HepG2 (cell line): ENCODE results near the gene TTLL11. TPM values are rescaled to one million over a fixed set of nuclear protein-coding genes. Genes with fewer than 3 reads are reported as not detected.

Experiments used
- ATAC-seq: fragments of 200-7000 bp; cut with Tn5 transposase; 3 replicates; pipeline ENCODE4 v1.9.1; 2020; ENCODE audit warnings: mild to moderate bottlenecking, moderate library complexity
- BruUV-seq: library from RNA; stranded (reverse); fragments of 400-500 nt; replicated peaks from 2 replicates; lab custom pipeline; 2021; lab: Mats Ljungman, UMichigan
- CTCF ChIA-PET: fragments of 300-600 bp; formaldehyde crosslinking; extraction: SDS; loops from one replicate; lab custom pipeline; 2021; ENCODE audit warnings: low total read pairs, inconsistent platforms, low intra/inter-chr PET ratio; lab: Yijun Ruan, JAX
- POLR2A ChIA-PET: fragments of 350-600 bp; sonication (Branson Sonifier 250); formaldehyde crosslinking; loops from one replicate; lab custom pipeline; 2020; ENCODE audit warnings: antibody characterized with exemption, inconsistent platforms; lab: Yijun Ruan, JAX
- DNase-seq: peaks from one replicate; pipeline ENCODE4 v3.0.0-alpha.2; 2015; ENCODE audit warnings: low spot score
- FAIRE-seq: peaks from 3 replicates; lab custom pipeline; 2011; peaks lifted over from hg19 to GRCh38; lab: Jason Lieb, UNC
- H2AFZ ChIP-seq: one replicate; pipeline ENCODE4 v1.6.1; 2011; ENCODE audit warnings: low read length, inconsistent platforms
- H3K27ac ChIP-seq: fragments of 300-600 bp; 3 replicates; pipeline ENCODE4 v1.8.0; 2011; ENCODE audit warnings: mixed run types, mild to moderate bottlenecking, mixed read lengths, low read length, inconsistent platforms; ENCODE audit not compliant: insufficient read depth; ENCODE audit errors: extremely low read length
- H3K27me3 ChIP-seq, 2 experiments: fragments of 200-600 bp in 1 of 2; 2 replicates in 1 of 2; 3 replicates in 1 of 2; pipeline versions ENCODE4 v1.6.0 to v1.8.0; 2011; ENCODE audit warnings: low read length in 2 of 2, mild to moderate bottlenecking in 2 of 2, moderate library complexity in 2 of 2, inconsistent platforms in 1 of 2; ENCODE audit not compliant: insufficient read depth in 2 of 2, control insufficient read depth in 1 of 2
- H3K36me3 ChIP-seq, 2 experiments: fragments of 200-600 bp in 1 of 2; replicated peaks in 1 of 2; 2 replicates in 1 of 2; 3 replicates in 1 of 2; pipeline versions ENCODE4 v1.5.1 to v1.8.0; 2011; ENCODE audit warnings: low read length in 2 of 2, inconsistent platforms in 1 of 2; ENCODE audit not compliant: insufficient read depth in 2 of 2, control insufficient read depth in 1 of 2
- H3K4me1 ChIP-seq: 2 replicates; pipeline ENCODE4 v1.5.1; 2012; ENCODE audit warnings: low read length, inconsistent platforms; ENCODE audit not compliant: insufficient read depth
- H3K4me2 ChIP-seq: 2 replicates; pipeline ENCODE4 v1.6.0; 2011; ENCODE audit warnings: low read depth, low read length, inconsistent platforms
- H3K4me3 ChIP-seq, 3 experiments: fragments of 200-600 bp in 1 of 3; sonication (generic), shearing (Covaris generic) in 1 of 3; replicated peaks in 1 of 3; 2 replicates each; pipeline ENCODE4 v1.5.1; 2011 to 2016; ENCODE audit warnings: low read length in 3 of 3, inconsistent platforms in 2 of 3, low read depth in 2 of 3, mild to moderate bottlenecking in 2 of 3, control low read depth in 1 of 3, mixed read lengths in 1 of 3; ENCODE audit not compliant: insufficient read depth in 1 of 3
- H3K79me2 ChIP-seq: one replicate; pipeline ENCODE4 v1.6.1; 2011; ENCODE audit warnings: low read length, inconsistent platforms; ENCODE audit not compliant: insufficient read depth
- H3K9ac ChIP-seq: 2 replicates; pipeline ENCODE4 v1.6.0; 2011; ENCODE audit warnings: mild to moderate bottlenecking, low read depth, low read length, inconsistent platforms; ENCODE audit not compliant: insufficient read depth
- H3K9me3 ChIP-seq: 2 replicates; pipeline ENCODE4 v1.5.1; 2012; ENCODE audit warnings: mild to moderate bottlenecking, low read length
- H4K20me1 ChIP-seq: 2 replicates; pipeline ENCODE4 v1.6.0; 2011; ENCODE audit warnings: inconsistent platforms, mild to moderate bottlenecking, low read length, moderate library complexity; ENCODE audit not compliant: insufficient read depth
- EZH2 ChIP-seq: conservative IDR thresholded peaks from 2 replicates; pipeline ENCODE4 v1.6.1; 2012; ENCODE audit warnings: mild to moderate bottlenecking, low read depth, low read length, moderate library complexity
- NFRKB ChIP-seq: fragments of 450-650 bp; IDR thresholded peaks from 2 replicates; pipeline ENCODE4 v1.6.1; 2017
- PAX8 ChIP-seq: sonication (generic); formaldehyde crosslinking; IDR thresholded peaks from 2 replicates; pipeline ENCODE4 v1.8.0; 2022; ENCODE audit warnings: mild to moderate bottlenecking, missing genetic modification reagents, borderline replicate concordance
- PHF21A ChIP-seq: sonication (generic); formaldehyde crosslinking; IDR thresholded peaks from 2 replicates; pipeline ENCODE4 v1.5.0; 2020; ENCODE audit warnings: mild to moderate bottlenecking, missing genetic modification reagents
- SAFB2 ChIP-seq: sonication (generic); formaldehyde crosslinking; IDR thresholded peaks from 2 replicates; pipeline ENCODE4 v1.5.1; 2020; ENCODE audit warnings: missing genetic modification reagents, low read depth, mild to moderate bottlenecking, borderline replicate concordance
- ZFP36 ChIP-seq: fragments of 150-350 bp; IDR thresholded peaks from 2 replicates; pipeline ENCODE4 v1.6.1; 2018; ENCODE audit warnings: borderline replicate concordance, low read length, low read depth; ENCODE audit not compliant: partially characterized antibody
- ZNF607 ChIP-seq: sonication (generic); formaldehyde crosslinking; IDR thresholded peaks from 2 replicates; pipeline ENCODE4 v1.5.1; 2020; ENCODE audit warnings: missing genetic modification reagents, mild to moderate bottlenecking, borderline replicate concordance
- ZNF629 ChIP-seq: sonication (generic); formaldehyde crosslinking; conservative IDR thresholded peaks from 2 replicates; pipeline ENCODE4 v1.5.0; 2020; ENCODE audit warnings: missing genetic modification reagents
- WGBS: methylation state at CpG from one replicate; pipeline ENCODE4 v1.1.6; 2017; ENCODE audit warnings: low lambda C conversion rate; 5-methylcytosine and 5-hydroxymethylcytosine counted together
- in situ Hi-C: cut with HindIII; loops from 2 replicates; pipeline ENCODE4 v1.10.0; 2017; ENCODE audit warnings: low pct_unique_long_range_greater_than_20kb; ENCODE audit not compliant: extremely low pct_ligation_motif_present
- intact Hi-C: fragments of 100-400 bp; cut with micrococcal nuclease; formaldehyde crosslinking; loops from one replicate; pipeline ENCODE4 v1.10.0; 2022; ENCODE audit not compliant: unreplicated experiment
- polyA plus RNA-seq, 8 experiments: library from polyadenylated mRNA; depleted of rRNA in 3 of 8; stranded (reverse) in 7 of 8; unstranded in 1 of 8; fragments of >200 nt; fragmentation: Illumina TruSeq in 4 of 8; extraction: Trizol in 4 of 8; gene quantifications; 2 replicates each; pipeline versions ENCODE4 v1.2.1 to v1.2.3, GENCODE V29; 2011 to 2016; ENCODE audit warnings: low read depth in 4 of 8, missing spikeins in 1 of 8, mixed read lengths in 1 of 8; ENCODE audit not compliant: insufficient read depth in 1 of 8
- total RNA-seq, 5 experiments: library from RNA; depleted of rRNA; stranded (reverse); fragments of >200 nt; fragmentation: Illumina TruSeq; extraction: Trizol; gene quantifications; 2 replicates each; pipeline ENCODE4 v1.2.3, GENCODE V29; 2016; ENCODE audit warnings: low read depth in 1 of 5

TTLL11 gene
- total and polyA plus RNA-seq, 2 of the 13 experiments (the other 11 are each of a cell fraction or from before 2014, with no cell fraction given): 4.5 to 5.2 TPM

DNA sequence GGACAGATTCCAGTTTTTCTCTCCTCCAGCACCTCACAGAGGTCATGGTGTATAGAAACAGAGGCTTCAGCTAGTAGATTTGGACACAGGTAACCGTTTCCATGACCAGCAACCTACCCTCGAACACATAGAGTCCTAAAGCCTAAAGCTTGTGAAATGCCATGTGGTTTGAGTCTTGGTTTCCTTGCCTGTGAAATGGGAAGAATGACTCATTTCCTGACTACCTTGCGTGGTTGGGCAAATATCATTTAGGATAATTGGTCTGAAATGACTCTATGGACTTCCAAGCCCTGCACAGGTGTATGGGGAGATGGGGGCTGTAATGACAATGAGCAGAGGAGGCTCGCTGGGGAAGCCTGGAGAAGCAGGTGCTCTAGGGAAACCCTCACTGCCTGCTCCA lies 134.6 kb downstream of the TTLL11 start:
- in situ Hi-C loops: no loop called here
- no peak for FAIRE-seq
- Histone ChIP-seq H3K4me2 (no peak overlapping the region), H3K9ac (no peak overlapping the region), H3K27me3 (peaks cover 0 to 1% of the 10 kb centered on the region in 2 experiments; a peak in 2 of 5 replicates), H3K4me3 (no peak overlapping the region), H3K9me3 (no peaks in the 10 kb centered on the region), H3K79me2 (no peaks in the 10 kb centered on the region), H3K36me3 (no peaks in the 10 kb centered on the region), H3K27ac (no peak overlapping the region), H4K20me1 (no peaks in the 10 kb centered on the region), H3K4me1 (peaks cover 6% of the 10 kb centered on the region; the same call in 1 of the 2 replicates), H2AFZ (no peak overlapping the region)
- WGBS: 10% methylated on average over 4 of the region's 4 CpGs
- ChIA-PET POLR2A (no interaction called here), CTCF (no interaction called here)
- no peak for DNase-seq
- 0 out of 2 replicates have a peak, but pooled peaks have one; percentile 21 for TF ChIP-seq ZNF629 (CRISPR knock-in tag)
- TF ChIP-seq ZFP36: no peak
- no peak for ATAC-seq
- intact Hi-C loops: no loop called here
- BruUV-seq: no TSS peak

DNA sequence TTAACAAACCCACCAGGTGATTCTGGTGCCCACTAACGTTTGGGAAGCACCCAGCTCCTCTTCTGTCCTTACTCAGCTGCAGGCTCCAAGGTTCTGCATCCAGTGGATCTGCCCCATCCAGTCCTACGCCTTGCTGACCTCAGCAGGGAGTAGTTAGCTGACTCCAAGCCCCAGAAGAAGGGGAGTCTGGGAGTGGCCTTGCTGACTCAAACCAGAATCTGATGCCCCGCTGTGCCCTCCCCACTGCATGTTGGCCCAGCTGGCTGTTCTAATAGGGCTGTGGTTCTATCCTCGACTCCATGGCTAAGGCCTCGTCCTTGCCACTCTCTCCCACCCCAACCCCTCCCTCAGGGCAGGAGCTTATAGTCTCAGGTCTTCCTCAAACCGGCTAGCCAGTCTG lies 136.3 kb downstream of the TTLL11 start:
- CTCF ChIA-PET: no interaction called here
- Histone ChIP-seq H3K9me3 (no peaks in the 10 kb centered on the region), H3K36me3 (no peaks in the 10 kb centered on the region)
- TF ChIP-seq PHF21A (no peak), ZNF607 (CRISPR knock-in tag) (no peak), NFRKB (no peak), SAFB2 (CRISPR knock-in tag) (no peak), EZH2 (no peak), PAX8 (CRISPR knock-in tag) (no peak)
- TF ChIP-seq, all 625 proteins: peak for 0
- Histone ChIP-seq H3K27ac (no peak overlapping the region), H2AFZ (no peak overlapping the region), H4K20me1 (no peaks in the 10 kb centered on the region), H3K79me2 (no peaks in the 10 kb centered on the region), H3K27me3 (peaks cover 0 to 1% of the 10 kb centered on the region in 2 experiments; a peak in 1 of 5 replicates), H3K4me2 (no peak overlapping the region), H3K4me3 (no peak overlapping the region), H3K9ac (no peak overlapping the region), H3K4me1 (peaks cover 6% of the 10 kb centered on the region; the same call in 1 of the 2 replicates)
- no peak for ATAC-seq
- POLR2A ChIA-PET: no interaction called here
- FAIRE-seq: no peak
- intact Hi-C loops (no loop called here), in situ Hi-C loops (no loop called here)
- DNase-seq: no peak
- WGBS: 34% methylated on average over 4 of the region's 6 CpGs
- no TSS peak for BruUV-seq
